Activated gamma-delta T cell treated with anti-CD3 and anti-CD28 coated beads, Interleukin-2, amount 50 U/mL, for 16 hours (primary cell): Measurements from ENCODE around the gene PCDHGB7.
"Not testable (repeated sequence)": the region's sequence is repeated elsewhere in the genome, so short reads cannot be mapped to it uniquely, and the experiment has no call there.

Experiments
- DNase-seq: peaks from one replicate; pipeline ENCODE4 v3.0.0-alpha.2; 2020; ENCODE audit warnings: low read depth

The PCDHGB7 gene

GRCh38 chr5:141430332-141431113, 13.0 kb downstream of the PCDHGB7 start, which contains the start of gene PCDHGA12:
Gene PCDHGA12 (plus strand): TSS chr5:141430507. CDS start chr5:141430760, 253 bp downstream.
- DNase-seq: no peak

- no peak for DNase-seq
Observed at GRCh38 chr5:141431286-141431685, 13.8 kb downstream of the PCDHGB7 start.

- DNase-seq: not testable (repeated sequence)
Observed at GRCh38 chr5:141432308-141432707, 14.8 kb downstream of the PCDHGB7 start.

- DNase-seq: not testable (repeated sequence)
Observed at GRCh38 chr5:141432726-141433125, 15.2 kb downstream of the PCDHGB7 start.

- no peak for DNase-seq
Observed at GRCh38 chr5:141434006-141434405, 16.5 kb downstream of the PCDHGB7 start.

- DNase-seq: no peak
Observed at GRCh38 chr5:141437221-141437620, 19.7 kb downstream of the PCDHGB7 start.

GRCh38 chr5:141439411-141440141, 22.1 kb downstream of the PCDHGB7 start:
- DNase-seq: no peak

GRCh38 chr5:141440341-141440740, 22.9 kb downstream of the PCDHGB7 start:
- no peak for DNase-seq

GRCh38 chr5:141441571-141442170, 24.2 kb downstream of the PCDHGB7 start:
- DNase-seq: no peak

- DNase-seq: no peak
Observed at GRCh38 chr5:141465351-141465750, 47.9 kb downstream of the PCDHGB7 start.
